RWPE1 (cell line): ENCODE measurements around the gene C2orf92.

Source experiments
- CTCF ChIA-PET: fragments of 350-600 bp; sonication (Branson Sonifier 250); formaldehyde crosslinking; extraction: SDS; loops from one replicate; lab custom pipeline; 2021; lab: Yijun Ruan, JAX
- POLR2A ChIA-PET: fragments of 400-600 bp; formaldehyde crosslinking; extraction: SDS; loops from one replicate; lab custom pipeline; 2020; ENCODE audit warnings: antibody characterized with exemption; ENCODE audit not compliant: low non-redundant PET; lab: Yijun Ruan, JAX
- DNase-seq: peaks from one replicate; pipeline ENCODE4 v3.0.0; 2012; ENCODE audit warnings: low spot score
- H3K27ac ChIP-seq: fragments of 450-650 bp; 2 replicates; pipeline ENCODE4 v1.5.1; 2017
- CTCF ChIP-seq: fragments of 450-650 bp; conservative IDR thresholded peaks from 2 replicates; pipeline ENCODE4 v1.5.1; 2017; ENCODE audit warnings: low read depth, mild to moderate bottlenecking

Gene C2orf92

GRCh38 chr2:97736185-97736584, 66.7 kb downstream of the C2orf92 start:
- H3K27ac ChIP-seq, result no peak overlapping the region
- ChIA-PET POLR2A (no interaction called here), CTCF (no interaction called here)
- DNase-seq, result no peak
- TF ChIP-seq CTCF, result no peak

GRCh38 chr2:97736608-97737330, 67.3 kb downstream of the C2orf92 start:
- ChIA-PET CTCF (interaction anchor here (0.6 kb wide), 1 partner anchor 280 kb away, joined by 3 read pairs; no protein-coding TSS in a partner anchor), POLR2A (no interaction called here)
- DNase-seq, result no peak
- no peak for TF ChIP-seq CTCF
- H3K27ac ChIP-seq, result no peak overlapping the region

DNA sequence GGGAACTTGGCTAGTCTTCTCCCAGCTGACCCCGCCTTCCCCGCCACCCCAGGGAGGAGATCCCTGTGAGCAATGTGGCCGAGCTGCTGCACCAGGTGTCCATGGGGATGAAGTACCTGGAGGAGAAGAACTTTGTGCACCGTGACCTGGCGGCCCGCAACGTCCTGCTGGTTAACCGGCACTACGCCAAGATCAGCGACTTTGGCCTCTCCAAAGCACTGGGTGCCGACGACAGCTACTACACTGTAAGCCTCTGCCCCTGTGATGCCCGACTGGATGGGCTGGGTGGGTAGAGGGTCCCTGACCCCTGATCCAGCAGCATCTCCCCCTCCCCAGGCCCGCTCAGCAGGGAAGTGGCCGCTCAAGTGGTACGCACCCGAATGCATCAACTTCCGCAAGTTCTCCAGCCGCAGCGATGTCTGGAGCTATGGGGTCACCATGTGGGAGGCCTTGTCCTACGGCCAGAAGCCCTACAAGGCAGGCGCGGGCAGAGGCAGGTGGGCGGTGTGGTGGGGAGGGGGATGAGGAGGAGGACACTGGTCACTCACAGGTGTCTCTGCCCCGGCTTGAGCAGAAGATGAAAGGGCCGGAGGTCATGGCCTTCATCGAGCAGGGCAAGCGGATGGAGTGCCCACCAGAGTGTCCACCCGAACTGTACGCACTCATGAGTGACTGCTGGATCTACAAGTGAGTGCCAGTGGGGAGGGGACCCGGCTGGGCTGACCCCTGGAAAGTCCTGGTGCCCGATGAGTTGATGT, 68.1 kb downstream of the C2orf92 start:
- POLR2A ChIA-PET, result no interaction called here
- no peak overlapping the region for H3K27ac ChIP-seq
- DNase-seq, result no peak
- no peak for TF ChIP-seq CTCF
- CTCF ChIA-PET, result interaction anchor here (0.6 kb wide), 1 partner anchor 279 kb away, joined by 3 read pairs; no protein-coding TSS in a partner anchor

- DNase-seq, result no peak
- CTCF ChIA-PET, result no interaction called here
- POLR2A ChIA-PET, result no interaction called here
- H3K27ac ChIP-seq, result no peak overlapping the region
- no peak for TF ChIP-seq CTCF
Measured at GRCh38 chr2:97738179-97739019, 68.9 kb downstream of the C2orf92 start.

GRCh38 chr2:97739020-97739892, 69.7 kb downstream of the C2orf92 start:
- TF ChIP-seq CTCF, result no peak
- no peak overlapping the region for H3K27ac ChIP-seq
- POLR2A ChIA-PET, result no interaction called here
- no peak for DNase-seq
- CTCF ChIA-PET, result interaction anchor here (0.6 to 1.0 kb wide), 4 partner anchors 8 to 28 kb away, joined by 3 read pairs; no protein-coding TSS in a partner anchor
